Measurements from ENCODE around the gene FBXL13.
"Not testable (repeated sequence)": the region's sequence is repeated elsewhere in the genome, so short reads cannot be mapped to it uniquely, and the experiment has no call there.

FBXL13 gene

DNA sequence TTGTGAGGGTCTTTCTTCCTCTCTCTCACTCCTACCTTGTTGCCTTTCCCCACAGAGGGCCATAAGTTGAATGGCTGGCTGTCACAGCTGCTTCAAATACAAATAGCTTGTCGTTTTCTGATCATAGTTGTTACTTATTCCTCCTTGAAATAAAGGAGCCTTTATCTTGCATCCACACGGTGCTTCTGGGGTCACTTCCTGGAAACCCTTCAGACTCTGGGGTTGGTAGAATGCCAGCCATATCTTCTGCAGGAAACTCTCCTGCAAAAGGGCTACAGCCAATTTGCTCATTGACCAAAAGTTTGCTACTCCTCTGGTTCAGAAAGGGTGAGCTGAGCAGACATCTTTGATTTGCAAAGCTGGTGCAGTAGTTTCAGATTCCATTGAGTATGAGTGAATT is 255.4 kb downstream of the FBXL13 start:
- no peaks in the 10 kb centered on the region for H3K36me3 ChIP-seq (ENCODE audit: control insufficient read depth in 2 of 2, insufficient read depth in 2 of 2, low read length in 2 of 2)
- H3K9ac ChIP-seq (ENCODE audit: low read depth in 1 of 2, low read length in 2 of 2) = no peak overlapping the region
- H3K4me1 ChIP-seq (ENCODE audit: control insufficient read depth in 2 of 2, insufficient read depth in 2 of 2, low read length in 2 of 2) = no peaks in the 10 kb centered on the region
- H3K4me3 ChIP-seq (ENCODE audit: low read length in 2 of 2) = no peak overlapping the region
- no peaks in the 10 kb centered on the region for H3K27me3 ChIP-seq (ENCODE audit: control insufficient read depth in 2 of 2, insufficient read depth in 2 of 2, low read length in 2 of 2)
- no peak overlapping the region for H3K27ac ChIP-seq (ENCODE audit: low read depth in 2 of 2, low read length in 2 of 2)
- H3K9me3 ChIP-seq (ENCODE audit: control insufficient read depth in 2 of 2, low read length in 2 of 2) = no peaks in the 10 kb centered on the region

DNA sequence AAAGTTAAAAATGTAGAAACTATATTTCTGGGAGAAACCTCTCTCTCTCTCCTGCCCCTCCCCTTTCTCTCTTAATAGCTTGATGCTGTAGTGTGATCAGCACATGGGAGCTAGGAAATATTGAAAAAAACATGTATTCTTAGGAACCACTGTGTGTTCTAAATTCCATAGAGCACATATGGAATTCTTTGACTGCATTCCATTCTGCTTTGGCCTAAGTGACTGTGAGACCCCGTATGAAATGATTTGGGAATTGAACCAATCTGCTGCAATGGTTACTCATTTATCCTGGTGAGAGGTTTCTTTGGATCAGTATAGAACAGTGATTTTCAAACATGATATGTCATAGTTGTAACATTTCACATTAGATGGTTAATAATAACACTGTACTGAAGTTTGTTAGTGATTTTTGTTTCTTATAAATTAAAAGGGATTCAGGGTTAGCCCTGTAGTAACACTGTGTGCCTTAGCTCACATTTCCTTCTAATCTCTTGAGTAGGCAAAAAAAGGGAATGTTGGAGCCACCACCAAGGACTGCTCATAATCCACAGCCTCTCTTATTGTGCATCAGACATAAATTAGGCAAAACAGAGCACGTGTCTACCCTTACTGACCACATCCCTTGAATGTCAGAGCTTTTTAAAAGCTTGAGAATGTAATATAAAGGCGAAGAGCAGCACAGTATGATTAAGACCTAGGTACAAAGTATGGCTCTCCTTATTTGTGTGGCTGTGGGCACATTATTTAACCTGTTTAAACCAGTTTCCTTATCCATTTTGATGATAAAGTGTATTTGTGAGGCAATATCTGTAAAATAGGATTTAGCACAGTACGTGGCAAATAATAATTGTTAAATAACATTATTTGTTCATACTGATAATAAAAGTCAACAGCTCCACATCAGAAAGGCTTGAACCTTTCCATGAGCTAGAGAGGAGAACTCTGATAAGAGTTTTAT is 256.7 kb downstream of the FBXL13 start:
- Histone ChIP-seq H3K9me3 (ENCODE audit: control insufficient read depth in 2 of 2, low read length in 2 of 2) (no peaks in the 10 kb centered on the region), H3K27ac (ENCODE audit: low read depth in 2 of 2, low read length in 2 of 2) (no peak overlapping the region), H3K36me3 (ENCODE audit: control insufficient read depth in 2 of 2, insufficient read depth in 2 of 2, low read length in 2 of 2) (no peaks in the 10 kb centered on the region), H3K4me3 (ENCODE audit: low read length in 2 of 2) (no peak overlapping the region), H3K9ac (ENCODE audit: low read depth in 1 of 2, low read length in 2 of 2) (no peak overlapping the region), H3K27me3 (ENCODE audit: control insufficient read depth in 2 of 2, insufficient read depth in 2 of 2, low read length in 2 of 2) (no peaks in the 10 kb centered on the region), H3K4me1 (ENCODE audit: control insufficient read depth in 2 of 2, insufficient read depth in 2 of 2, low read length in 2 of 2) (no peaks in the 10 kb centered on the region)

DNA sequence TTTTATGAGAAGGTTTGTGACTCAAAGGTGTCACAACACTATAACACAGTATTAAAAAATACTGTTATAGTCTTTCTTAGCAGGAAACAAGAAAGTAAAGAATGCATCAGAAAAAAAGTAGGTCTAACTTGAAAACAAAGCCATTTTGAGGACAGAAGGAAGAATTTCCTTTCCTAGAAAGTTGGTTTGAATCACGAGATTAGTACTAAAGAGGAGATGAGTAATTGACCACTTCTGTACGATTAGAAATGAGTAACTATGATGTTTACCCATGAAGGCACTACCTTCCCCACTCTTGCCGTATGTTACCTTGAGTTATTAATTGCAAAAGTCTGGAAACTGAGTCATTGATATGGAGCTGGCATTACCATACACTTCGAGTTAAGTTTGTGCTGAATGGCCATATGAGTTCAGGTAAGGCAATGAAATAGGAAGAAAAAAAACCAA is 260.5 kb downstream of the FBXL13 start:
- Histone ChIP-seq H3K4me1 (ENCODE audit: control insufficient read depth in 2 of 2, insufficient read depth in 2 of 2, low read length in 2 of 2) (no peaks in the 10 kb centered on the region), H3K4me3 (ENCODE audit: low read length in 2 of 2) (no peak overlapping the region), H3K27ac (ENCODE audit: low read depth in 2 of 2, low read length in 2 of 2) (no peak overlapping the region), H3K27me3 (ENCODE audit: control insufficient read depth in 2 of 2, insufficient read depth in 2 of 2, low read length in 2 of 2) (no peaks in the 10 kb centered on the region), H3K9me3 (ENCODE audit: control insufficient read depth in 2 of 2, low read length in 2 of 2) (no peaks in the 10 kb centered on the region), H3K36me3 (ENCODE audit: control insufficient read depth in 2 of 2, insufficient read depth in 2 of 2, low read length in 2 of 2) (no peaks in the 10 kb centered on the region), H3K9ac (ENCODE audit: low read depth in 1 of 2, low read length in 2 of 2) (no peak overlapping the region)

DNA sequence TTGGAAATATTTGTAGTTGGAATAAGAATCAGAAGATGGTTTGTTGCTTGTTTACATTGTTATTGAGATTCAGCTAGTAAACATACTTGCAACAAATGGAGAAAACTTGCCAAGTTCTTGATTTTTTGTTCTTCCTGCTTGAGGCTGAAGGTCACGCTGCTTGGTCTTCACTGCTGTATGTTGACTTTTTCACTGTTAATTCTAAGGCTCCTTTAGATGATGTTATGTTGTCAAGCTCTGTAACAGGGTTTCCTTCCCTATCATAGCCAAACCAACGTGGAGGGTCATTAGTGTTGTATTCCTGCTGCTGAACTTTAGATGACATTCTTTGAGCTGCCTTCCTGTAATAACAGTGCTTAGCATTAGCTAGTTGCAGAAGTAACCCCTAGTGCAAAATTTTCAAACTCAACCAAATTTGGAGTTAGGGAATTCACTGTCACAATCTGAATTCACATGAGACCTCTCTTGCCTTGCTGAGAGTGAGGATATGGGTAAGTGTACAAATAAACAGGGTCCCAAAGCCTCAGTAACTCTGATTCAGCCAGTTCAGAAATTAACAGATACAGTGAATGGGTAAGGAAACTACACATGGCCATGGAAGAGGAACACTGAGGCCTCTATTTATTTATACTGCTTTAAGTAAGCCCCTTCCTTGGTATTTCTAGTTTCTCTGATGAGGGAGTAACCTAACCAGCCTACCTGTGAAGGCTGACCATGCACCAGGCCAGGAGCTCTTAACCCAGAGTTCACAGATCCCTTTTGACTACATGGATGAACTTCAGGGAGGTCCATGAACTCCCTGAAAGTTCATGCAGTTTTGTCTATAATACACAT is 261.2 kb downstream of the FBXL13 start:
- Histone ChIP-seq H3K4me1 (ENCODE audit: control insufficient read depth in 2 of 2, insufficient read depth in 2 of 2, low read length in 2 of 2) (no peaks in the 10 kb centered on the region), H3K27ac (ENCODE audit: low read depth in 2 of 2, low read length in 2 of 2) (no peak overlapping the region), H3K27me3 (ENCODE audit: control insufficient read depth in 2 of 2, insufficient read depth in 2 of 2, low read length in 2 of 2) (no peaks in the 10 kb centered on the region), H3K4me3 (ENCODE audit: low read length in 2 of 2) (no peak overlapping the region), H3K9me3 (ENCODE audit: control insufficient read depth in 2 of 2, low read length in 2 of 2) (no peaks in the 10 kb centered on the region), H3K9ac (ENCODE audit: low read depth in 1 of 2, low read length in 2 of 2) (no peak overlapping the region), H3K36me3 (ENCODE audit: control insufficient read depth in 2 of 2, insufficient read depth in 2 of 2, low read length in 2 of 2) (peaks cover under 1 to 3% of the 10 kb centered on the region in 2 donors)

DNA sequence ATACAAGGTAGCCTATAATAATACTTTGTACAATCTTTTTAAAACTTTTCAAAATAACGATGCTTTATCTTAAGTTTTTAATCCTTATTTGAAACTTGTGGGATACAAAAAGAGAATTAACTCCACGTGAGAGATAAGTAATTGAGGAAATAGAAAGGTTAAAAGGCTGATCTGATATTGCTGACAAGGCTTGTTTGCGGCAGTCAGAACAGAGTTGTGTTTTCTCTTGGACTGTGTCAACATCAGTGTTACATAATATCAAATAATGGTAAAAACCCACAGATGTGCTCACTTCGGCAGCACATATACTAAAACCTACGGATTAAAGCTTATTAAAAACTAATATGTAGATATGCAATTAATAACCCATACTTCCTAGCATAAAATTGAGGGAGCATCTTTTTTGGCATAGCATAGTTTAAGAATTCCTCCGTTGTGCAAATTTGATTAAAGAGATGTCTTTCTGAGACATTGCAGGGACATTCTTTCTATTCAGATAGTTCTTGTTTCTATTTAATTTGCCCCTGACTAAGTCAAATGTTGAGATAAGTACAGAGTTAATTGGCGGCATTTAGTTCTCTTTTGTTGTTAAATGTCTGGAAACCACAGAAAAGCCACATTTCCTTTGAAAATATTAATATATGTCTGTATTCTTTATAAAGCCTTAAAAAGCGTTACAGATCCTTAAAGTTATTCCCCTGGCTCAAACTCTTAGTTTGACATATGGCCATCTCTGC is 262.5 kb downstream of the FBXL13 start:
- Histone ChIP-seq H3K4me1 (ENCODE audit: control insufficient read depth in 2 of 2, insufficient read depth in 2 of 2, low read length in 2 of 2) (no peaks in the 10 kb centered on the region), H3K27me3 (ENCODE audit: control insufficient read depth in 2 of 2, insufficient read depth in 2 of 2, low read length in 2 of 2) (no peaks in the 10 kb centered on the region), H3K9me3 (ENCODE audit: control insufficient read depth in 2 of 2, low read length in 2 of 2) (no peaks in the 10 kb centered on the region), H3K27ac (ENCODE audit: low read depth in 2 of 2, low read length in 2 of 2) (no peak overlapping the region), H3K9ac (ENCODE audit: low read depth in 1 of 2, low read length in 2 of 2) (no peak overlapping the region), H3K4me3 (ENCODE audit: low read length in 2 of 2) (no peak overlapping the region), H3K36me3 (ENCODE audit: control insufficient read depth in 2 of 2, insufficient read depth in 2 of 2, low read length in 2 of 2) (peaks cover 3 to 4% of the 10 kb centered on the region in 2 donors)

DNA sequence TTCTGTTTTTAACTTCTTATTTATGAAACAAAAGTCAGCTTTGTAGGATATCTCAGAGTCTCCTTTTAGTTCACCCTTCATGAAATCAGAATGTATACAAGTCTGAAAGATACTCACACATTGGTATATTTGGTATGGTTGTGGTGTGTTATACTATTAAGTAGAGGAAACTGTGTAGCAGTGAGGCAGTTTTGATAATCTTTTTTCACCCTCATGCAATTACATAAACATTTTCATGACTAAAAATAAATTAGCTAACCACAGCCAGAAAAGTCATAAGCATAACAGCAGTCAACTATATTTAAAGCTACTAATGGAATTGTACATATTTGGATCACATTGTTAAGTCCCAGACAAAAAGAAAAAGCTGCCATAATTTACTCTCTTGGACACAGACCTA is 263.7 kb downstream of the FBXL13 start:
- Histone ChIP-seq H3K4me3 (ENCODE audit: low read length in 2 of 2) (no peak overlapping the region), H3K9me3 (ENCODE audit: control insufficient read depth in 2 of 2, low read length in 2 of 2) (no peaks in the 10 kb centered on the region), H3K27ac (ENCODE audit: low read depth in 2 of 2, low read length in 2 of 2) (no peak overlapping the region), H3K27me3 (ENCODE audit: control insufficient read depth in 2 of 2, insufficient read depth in 2 of 2, low read length in 2 of 2) (no peaks in the 10 kb centered on the region), H3K9ac (ENCODE audit: low read depth in 1 of 2, low read length in 2 of 2) (no peak overlapping the region), H3K36me3 (ENCODE audit: control insufficient read depth in 2 of 2, insufficient read depth in 2 of 2, low read length in 2 of 2) (peaks cover 3 to 4% of the 10 kb centered on the region in 2 donors), H3K4me1 (ENCODE audit: control insufficient read depth in 2 of 2, insufficient read depth in 2 of 2, low read length in 2 of 2) (no peaks in the 10 kb centered on the region)

DNA sequence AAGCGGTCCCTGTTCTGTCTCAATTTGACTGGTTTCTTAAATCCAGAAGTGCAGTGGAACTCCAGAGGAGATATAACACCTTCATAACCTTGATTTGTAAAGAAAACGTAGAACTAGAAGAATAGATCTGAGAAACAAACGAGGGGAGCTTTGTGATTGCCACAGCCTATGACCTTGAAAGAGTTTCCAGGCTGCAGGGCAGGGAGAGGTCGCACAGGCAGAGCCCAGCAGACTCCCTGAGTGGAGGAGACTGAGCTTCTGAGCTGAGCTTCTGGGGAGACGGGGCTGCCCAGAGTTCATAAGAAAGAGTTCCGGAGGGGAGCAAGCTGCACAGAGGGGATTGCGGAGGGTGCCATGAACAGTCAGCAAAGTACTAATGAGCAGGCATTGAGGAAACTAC is 268.0 kb downstream of the FBXL13 start:
- Histone ChIP-seq H3K9me3 (ENCODE audit: control insufficient read depth in 2 of 2, low read length in 2 of 2) (no peaks in the 10 kb centered on the region), H3K4me1 (ENCODE audit: control insufficient read depth in 2 of 2, insufficient read depth in 2 of 2, low read length in 2 of 2) (no peaks in the 10 kb centered on the region), H3K27ac (ENCODE audit: low read depth in 2 of 2, low read length in 2 of 2) (no peak overlapping the region), H3K36me3 (ENCODE audit: control insufficient read depth in 2 of 2, insufficient read depth in 2 of 2, low read length in 2 of 2) (peaks cover 3 to 4% of the 10 kb centered on the region in 2 donors), H3K27me3 (ENCODE audit: control insufficient read depth in 2 of 2, insufficient read depth in 2 of 2, low read length in 2 of 2) (no peaks in the 10 kb centered on the region), H3K4me3 (ENCODE audit: low read length in 2 of 2) (no peak overlapping the region), H3K9ac (ENCODE audit: low read depth in 1 of 2, low read length in 2 of 2) (no peak overlapping the region)

DNA sequence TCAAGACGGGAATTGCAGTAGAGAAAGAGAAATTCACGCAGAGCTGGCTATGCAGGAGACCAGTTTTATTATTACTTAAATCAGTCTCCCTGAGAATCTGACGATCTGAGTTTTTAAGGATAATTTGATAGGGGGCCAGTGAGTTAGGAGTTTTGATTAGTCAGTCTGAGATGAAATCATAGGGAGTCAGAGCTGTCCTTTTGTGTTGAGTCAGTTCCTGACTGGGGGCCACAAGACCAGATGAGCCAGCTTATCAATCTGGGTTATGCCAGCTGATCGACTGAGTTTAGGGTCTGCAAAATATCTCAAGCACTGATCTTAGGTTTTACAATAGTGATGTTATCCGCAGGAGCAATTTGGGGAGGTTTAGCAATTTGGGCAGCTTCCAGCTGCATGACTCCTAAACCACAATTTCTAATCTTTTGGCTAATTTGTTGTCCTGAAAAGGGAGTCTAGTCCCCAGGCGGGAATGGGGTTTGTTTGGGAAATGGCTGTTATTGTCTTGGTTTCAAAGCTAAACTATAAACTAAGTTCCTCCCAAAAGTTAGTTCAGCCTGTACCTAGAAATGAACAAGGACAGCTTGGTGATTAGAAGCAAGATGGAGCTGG is 278.5 kb downstream of the FBXL13 start:
- H3K9me3 ChIP-seq (ENCODE audit: control insufficient read depth in 2 of 2, low read length in 2 of 2) = not testable (repeated sequence)

DNA sequence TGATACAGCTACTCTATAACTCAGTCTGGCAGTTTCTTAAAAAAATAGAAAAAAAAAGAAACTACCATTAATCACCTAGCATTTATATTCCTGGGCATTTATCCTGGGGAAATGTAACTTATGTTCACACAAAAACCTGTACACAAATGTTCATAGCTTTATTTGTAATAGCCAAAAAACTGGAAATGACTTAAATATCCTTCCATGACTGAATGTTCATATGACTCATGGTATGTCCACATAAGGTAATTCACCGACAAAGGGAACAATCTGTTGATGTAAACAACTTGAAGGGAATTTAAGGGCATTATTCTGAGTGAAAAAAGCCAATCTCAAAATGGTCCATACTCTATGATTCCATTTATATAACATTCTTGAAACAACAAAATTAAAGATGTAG is 280.0 kb downstream of the FBXL13 start:
- H3K27ac ChIP-seq (ENCODE audit: low read depth in 2 of 2, low read length in 2 of 2); H3K4me1 ChIP-seq (ENCODE audit: control insufficient read depth in 2 of 2, insufficient read depth in 2 of 2, low read length in 2 of 2); H3K36me3 ChIP-seq (ENCODE audit: control insufficient read depth in 2 of 2, insufficient read depth in 2 of 2, low read length in 2 of 2); H3K9me3 ChIP-seq (ENCODE audit: control insufficient read depth in 2 of 2, low read length in 2 of 2); H3K27me3 ChIP-seq (ENCODE audit: control insufficient read depth in 2 of 2, insufficient read depth in 2 of 2, low read length in 2 of 2); H3K9ac ChIP-seq (ENCODE audit: low read depth in 1 of 2, low read length in 2 of 2); H3K4me3 ChIP-seq (ENCODE audit: low read length in 2 of 2): not testable (repeated sequence)

More for the DNA sequence above, 278.5 kb downstream of the FBXL13 start:
- H3K4me3 ChIP-seq (ENCODE audit: low read length in 2 of 2); H3K4me1 ChIP-seq (ENCODE audit: control insufficient read depth in 2 of 2, insufficient read depth in 2 of 2, low read length in 2 of 2); H3K9ac ChIP-seq (ENCODE audit: low read depth in 1 of 2, low read length in 2 of 2); H3K36me3 ChIP-seq (ENCODE audit: control insufficient read depth in 2 of 2, insufficient read depth in 2 of 2, low read length in 2 of 2); H3K27ac ChIP-seq (ENCODE audit: low read depth in 2 of 2, low read length in 2 of 2); H3K27me3 ChIP-seq (ENCODE audit: control insufficient read depth in 2 of 2, insufficient read depth in 2 of 2, low read length in 2 of 2): not testable (repeated sequence)

All from mucosa of rectum (tissue), 2 donors.